ENCODE data around the gene FAT1.

FAT1 gene

GRCh38 chr4:186650401-186651180, 73.1 kb downstream of the FAT1 start:
- DNase-seq = no peak
- no peak overlapping the region for H3K27ac ChIP-seq (ENCODE audit: insufficient read depth in 1 of 2, low read depth in 1 of 2, low read length in 2 of 2, poor library complexity in 1 of 2, severe bottlenecking in 2 of 2)
- H3K36me3 ChIP-seq (ENCODE audit: control insufficient read depth in 4 of 4, insufficient read depth in 4 of 4, low read length in 3 of 4) = no peaks in the 10 kb centered on the region
- H3K9me3 ChIP-seq (ENCODE audit: control extremely low read depth in 1 of 5, control insufficient read depth in 4 of 5, insufficient read depth in 2 of 5, low read depth in 1 of 5, low read length in 4 of 5) = peaks cover 0 to 2% (median 0%) of the 10 kb centered on the region in 5 experiments
- ChIA-PET CTCF (no interaction called here), POLR2A (no interaction called here)
- H3K4me3 ChIP-seq (ENCODE audit: control insufficient read depth in 1 of 7, extremely low read depth in 1 of 7, insufficient read depth in 4 of 7, low read depth in 2 of 7, low read length in 6 of 7) = no peak overlapping the region
- no CpG with 5 or more reads among the region's 3 CpGs for WGBS (ENCODE audit: insufficient coverage)
- H3K4me1 ChIP-seq (ENCODE audit: control extremely low read depth in 1 of 4, control insufficient read depth in 4 of 4, insufficient read depth in 4 of 4, low read length in 3 of 4) = no peaks in the 10 kb centered on the region
- peaks cover 0 to 2% (median 0%) of the 10 kb centered on the region in 5 experiments for H3K27me3 ChIP-seq (replicated peaks in 2 of 5; ENCODE audit: control insufficient read depth in 4 of 5, insufficient read depth in 5 of 5, low read length in 4 of 5)

DNA sequence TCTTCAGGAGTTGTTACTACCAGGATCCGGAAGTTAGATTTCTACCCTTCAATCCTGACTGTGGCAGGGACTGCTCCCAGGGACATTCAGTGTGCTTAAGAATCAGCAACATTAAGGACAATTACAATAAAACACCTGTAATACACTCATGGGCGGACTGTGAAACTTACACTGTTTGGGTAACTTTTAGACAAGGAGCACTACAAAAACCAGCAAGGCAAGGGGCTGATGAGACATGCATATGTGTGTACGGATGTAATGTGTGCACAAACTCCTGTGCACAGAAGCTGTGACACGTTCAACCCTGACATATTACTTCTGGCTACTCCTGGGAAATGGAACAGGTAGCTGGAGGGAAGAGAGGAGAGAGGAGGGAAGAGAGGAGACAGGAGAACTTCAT, 75.8 kb downstream of the FAT1 start:
- peaks cover 0 to 2% (median 0%) of the 10 kb centered on the region in 5 experiments for H3K27me3 ChIP-seq (replicated peaks in 2 of 5; ENCODE audit: control insufficient read depth in 4 of 5, insufficient read depth in 5 of 5, low read length in 4 of 5)
- H3K9me3 ChIP-seq (ENCODE audit: control extremely low read depth in 1 of 5, control insufficient read depth in 4 of 5, insufficient read depth in 2 of 5, low read depth in 1 of 5, low read length in 4 of 5) = peaks cover 0 to 2% (median 0%) of the 10 kb centered on the region in 5 experiments
- no peak overlapping the region for H3K4me3 ChIP-seq (ENCODE audit: control insufficient read depth in 1 of 7, extremely low read depth in 1 of 7, insufficient read depth in 4 of 7, low read depth in 2 of 7, low read length in 6 of 7)
- POLR2A ChIA-PET = no interaction called here
- H3K36me3 ChIP-seq (ENCODE audit: control insufficient read depth in 4 of 4, insufficient read depth in 4 of 4, low read length in 3 of 4) = no peaks in the 10 kb centered on the region
- H3K4me1 ChIP-seq (ENCODE audit: control extremely low read depth in 1 of 4, control insufficient read depth in 4 of 4, insufficient read depth in 4 of 4, low read length in 3 of 4) = no peaks in the 10 kb centered on the region
- WGBS (ENCODE audit: insufficient coverage) = 100% methylated on average over 2 of the region's 4 CpGs
- H3K27ac ChIP-seq (ENCODE audit: insufficient read depth in 1 of 2, low read depth in 1 of 2, low read length in 2 of 2, poor library complexity in 1 of 2, severe bottlenecking in 2 of 2) = no peak overlapping the region
- CTCF ChIA-PET = no interaction called here
- no peak for DNase-seq

DNA sequence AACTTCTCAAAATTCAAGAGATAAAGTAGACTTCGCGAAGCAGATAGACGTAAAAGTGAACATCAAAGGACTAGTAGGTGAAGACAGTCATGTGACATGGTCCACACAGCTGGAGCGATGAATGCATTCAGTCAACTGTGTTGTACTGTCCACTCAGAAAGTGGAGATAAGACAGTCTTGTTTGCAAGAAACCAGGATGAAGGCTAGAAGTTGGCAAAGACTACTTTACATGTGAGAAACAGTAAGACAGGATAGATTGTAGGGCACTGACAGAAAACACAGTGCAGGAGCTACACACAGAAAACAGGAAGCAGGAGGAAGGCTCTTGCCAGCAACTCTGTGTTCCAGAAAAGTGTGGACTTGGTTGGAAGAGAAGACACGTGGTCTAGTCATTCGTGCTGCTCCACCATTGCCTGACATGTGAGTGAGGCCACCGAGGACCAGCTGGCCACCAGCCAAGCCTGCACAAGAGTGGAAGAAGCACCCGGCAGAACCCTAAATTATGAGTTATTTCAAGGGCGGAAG, 78.9 kb downstream of the FAT1 start:
- Histone ChIP-seq H3K27me3 (replicated peaks in 2 of 5; ENCODE audit: control insufficient read depth in 4 of 5, insufficient read depth in 5 of 5, low read length in 4 of 5) (no peaks in the 10 kb centered on the region), H3K27ac (ENCODE audit: insufficient read depth in 1 of 2, low read depth in 1 of 2, low read length in 2 of 2, poor library complexity in 1 of 2, severe bottlenecking in 2 of 2) (no peak overlapping the region), H3K4me3 (ENCODE audit: control insufficient read depth in 1 of 7, extremely low read depth in 1 of 7, insufficient read depth in 4 of 7, low read depth in 2 of 7, low read length in 6 of 7) (no peak overlapping the region), H3K4me1 (ENCODE audit: control extremely low read depth in 1 of 4, control insufficient read depth in 4 of 4, insufficient read depth in 4 of 4, low read length in 3 of 4) (no peaks in the 10 kb centered on the region), H3K36me3 (ENCODE audit: control insufficient read depth in 4 of 4, insufficient read depth in 4 of 4, low read length in 3 of 4) (no peaks in the 10 kb centered on the region), H3K9me3 (ENCODE audit: control extremely low read depth in 1 of 5, control insufficient read depth in 4 of 5, insufficient read depth in 2 of 5, low read depth in 1 of 5, low read length in 4 of 5) (no peaks in the 10 kb centered on the region)
- 90% methylated on average over 8 of the region's 9 CpGs for WGBS (ENCODE audit: insufficient coverage)
- POLR2A ChIA-PET = no interaction called here
- CTCF ChIA-PET = no interaction called here
- no peak for DNase-seq

DNA sequence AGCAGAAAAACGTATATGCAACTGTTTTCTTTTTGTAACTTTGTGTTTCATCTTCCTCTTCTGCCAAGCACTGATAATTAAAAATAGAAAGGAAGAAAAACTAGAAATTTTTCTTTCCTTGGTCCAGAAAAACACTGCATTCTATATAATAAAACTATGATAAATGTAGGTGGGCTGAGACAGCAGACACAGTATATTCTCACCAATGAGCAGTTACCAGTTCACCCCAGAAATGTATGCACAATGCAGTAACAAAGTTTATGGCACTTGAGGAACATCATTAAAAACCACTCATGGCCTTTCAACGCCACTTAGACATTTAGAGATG, 79.4 kb downstream of the FAT1 start:
- Histone ChIP-seq H3K27ac (ENCODE audit: insufficient read depth in 1 of 2, low read depth in 1 of 2, low read length in 2 of 2, poor library complexity in 1 of 2, severe bottlenecking in 2 of 2) (no peak overlapping the region), H3K9me3 (ENCODE audit: control extremely low read depth in 1 of 5, control insufficient read depth in 4 of 5, insufficient read depth in 2 of 5, low read depth in 1 of 5, low read length in 4 of 5) (no peaks in the 10 kb centered on the region), H3K4me1 (ENCODE audit: control extremely low read depth in 1 of 4, control insufficient read depth in 4 of 4, insufficient read depth in 4 of 4, low read length in 3 of 4) (no peaks in the 10 kb centered on the region), H3K27me3 (replicated peaks in 2 of 5; ENCODE audit: control insufficient read depth in 4 of 5, insufficient read depth in 5 of 5, low read length in 4 of 5) (no peaks in the 10 kb centered on the region), H3K4me3 (ENCODE audit: control insufficient read depth in 1 of 7, extremely low read depth in 1 of 7, insufficient read depth in 4 of 7, low read depth in 2 of 7, low read length in 6 of 7) (no peak overlapping the region), H3K36me3 (ENCODE audit: control insufficient read depth in 4 of 4, insufficient read depth in 4 of 4, low read length in 3 of 4) (no peaks in the 10 kb centered on the region)
- no peak for DNase-seq
- CTCF ChIA-PET = no interaction called here
- POLR2A ChIA-PET = no interaction called here
- WGBS (ENCODE audit: insufficient coverage) = no CpG with 5 or more reads among the region's 2 CpGs

DNA sequence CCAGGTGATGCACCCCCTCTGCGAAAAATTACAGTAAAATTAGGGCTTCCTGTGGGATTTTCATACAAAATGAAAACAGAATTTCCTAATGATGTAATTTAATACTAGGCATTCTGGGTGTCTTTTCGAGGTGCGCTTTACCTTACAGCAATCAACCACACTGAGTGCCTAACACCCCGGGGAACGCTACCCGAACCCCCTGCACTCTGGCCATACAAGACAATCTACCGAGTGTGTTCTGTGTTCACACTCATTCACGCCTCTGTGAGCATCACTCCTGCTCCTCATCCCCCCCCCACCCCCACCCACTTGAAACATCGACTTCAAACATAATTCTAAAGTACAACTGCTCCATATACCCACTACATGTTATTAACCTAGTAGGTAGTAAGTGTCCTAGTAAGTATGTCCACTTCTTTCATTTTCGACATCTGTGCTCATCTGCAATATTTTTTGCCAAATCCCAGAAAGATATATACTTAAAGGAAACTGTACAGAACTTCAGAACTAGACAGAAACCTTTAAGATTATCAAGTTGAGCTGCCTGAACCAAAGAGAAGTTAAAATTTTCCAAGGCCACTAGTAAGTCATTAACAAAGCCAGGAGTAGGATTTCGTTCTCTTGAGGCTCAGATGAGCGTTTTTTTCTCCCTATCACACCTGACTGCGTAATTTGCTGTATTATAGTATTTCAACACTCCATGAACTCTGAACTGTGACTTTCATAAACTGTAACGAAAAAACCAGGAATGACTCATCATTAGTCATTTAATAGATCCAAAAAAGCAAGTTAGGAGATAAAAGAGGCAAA, 80.0 kb downstream of the FAT1 start:
- 94% methylated on average over 6 of the region's 14 CpGs for WGBS (ENCODE audit: insufficient coverage)
- no peak overlapping the region for H3K4me3 ChIP-seq (ENCODE audit: control insufficient read depth in 1 of 7, extremely low read depth in 1 of 7, insufficient read depth in 4 of 7, low read depth in 2 of 7, low read length in 6 of 7)
- no peaks in the 10 kb centered on the region for H3K27me3 ChIP-seq (replicated peaks in 2 of 5; ENCODE audit: control insufficient read depth in 4 of 5, insufficient read depth in 5 of 5, low read length in 4 of 5)
- no peak overlapping the region for H3K27ac ChIP-seq (ENCODE audit: insufficient read depth in 1 of 2, low read depth in 1 of 2, low read length in 2 of 2, poor library complexity in 1 of 2, severe bottlenecking in 2 of 2)
- no peaks in the 10 kb centered on the region for H3K9me3 ChIP-seq (ENCODE audit: control extremely low read depth in 1 of 5, control insufficient read depth in 4 of 5, insufficient read depth in 2 of 5, low read depth in 1 of 5, low read length in 4 of 5)
- CTCF ChIA-PET = no interaction called here
- no peak for DNase-seq
- H3K36me3 ChIP-seq (ENCODE audit: control insufficient read depth in 4 of 4, insufficient read depth in 4 of 4, low read length in 3 of 4) = no peaks in the 10 kb centered on the region
- H3K4me1 ChIP-seq (ENCODE audit: control extremely low read depth in 1 of 4, control insufficient read depth in 4 of 4, insufficient read depth in 4 of 4, low read length in 3 of 4) = no peaks in the 10 kb centered on the region
- POLR2A ChIA-PET = no interaction called here

DNA sequence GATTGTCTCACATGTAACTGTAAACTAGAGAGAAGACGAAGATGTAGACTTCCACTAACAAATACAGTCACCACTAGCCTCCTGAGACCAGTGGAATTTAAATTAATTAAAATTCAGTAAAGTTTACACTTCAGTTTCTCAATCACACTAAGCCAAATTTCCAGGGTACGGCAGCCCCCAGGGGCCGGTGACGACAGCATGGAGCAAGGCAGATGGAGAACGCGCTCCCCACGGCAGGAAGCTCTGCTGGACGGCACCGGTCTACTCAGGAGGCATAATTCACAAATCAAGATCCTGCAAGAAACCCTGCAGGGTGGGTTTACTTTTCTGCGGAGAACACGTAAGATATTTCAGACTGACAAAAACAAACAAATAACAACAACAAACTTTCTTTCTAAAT, 80.7 kb downstream of the FAT1 start:
- Histone ChIP-seq H3K4me3 (ENCODE audit: control insufficient read depth in 1 of 7, extremely low read depth in 1 of 7, insufficient read depth in 4 of 7, low read depth in 2 of 7, low read length in 6 of 7) (no peak overlapping the region), H3K36me3 (ENCODE audit: control insufficient read depth in 4 of 4, insufficient read depth in 4 of 4, low read length in 3 of 4) (no peaks in the 10 kb centered on the region), H3K27ac (ENCODE audit: insufficient read depth in 1 of 2, low read depth in 1 of 2, low read length in 2 of 2, poor library complexity in 1 of 2, severe bottlenecking in 2 of 2) (no peak overlapping the region), H3K9me3 (ENCODE audit: control extremely low read depth in 1 of 5, control insufficient read depth in 4 of 5, insufficient read depth in 2 of 5, low read depth in 1 of 5, low read length in 4 of 5) (no peaks in the 10 kb centered on the region), H3K4me1 (ENCODE audit: control extremely low read depth in 1 of 4, control insufficient read depth in 4 of 4, insufficient read depth in 4 of 4, low read length in 3 of 4) (no peaks in the 10 kb centered on the region), H3K27me3 (replicated peaks in 2 of 5; ENCODE audit: control insufficient read depth in 4 of 5, insufficient read depth in 5 of 5, low read length in 4 of 5) (no peaks in the 10 kb centered on the region)
- ChIA-PET CTCF (no interaction called here), POLR2A (no interaction called here)
- DNase-seq = no peak
- 74% methylated on average over 8 of the region's 11 CpGs for WGBS (ENCODE audit: insufficient coverage)

- no peaks in the 10 kb centered on the region for H3K4me1 ChIP-seq (ENCODE audit: control extremely low read depth in 1 of 4, control insufficient read depth in 4 of 4, insufficient read depth in 4 of 4, low read length in 3 of 4)
- no peak overlapping the region for H3K27ac ChIP-seq (ENCODE audit: insufficient read depth in 1 of 2, low read depth in 1 of 2, low read length in 2 of 2, poor library complexity in 1 of 2, severe bottlenecking in 2 of 2)
- H3K9me3 ChIP-seq (ENCODE audit: control extremely low read depth in 1 of 5, control insufficient read depth in 4 of 5, insufficient read depth in 2 of 5, low read depth in 1 of 5, low read length in 4 of 5) = no peaks in the 10 kb centered on the region
- H3K36me3 ChIP-seq (ENCODE audit: control insufficient read depth in 4 of 4, insufficient read depth in 4 of 4, low read length in 3 of 4) = no peaks in the 10 kb centered on the region
- DNase-seq = no peak
- ChIA-PET CTCF (no interaction called here), POLR2A (no interaction called here)
- H3K27me3 ChIP-seq (replicated peaks in 2 of 5; ENCODE audit: control insufficient read depth in 4 of 5, insufficient read depth in 5 of 5, low read length in 4 of 5) = no peaks in the 10 kb centered on the region
- 96% methylated on average over 15 of the region's 15 CpGs for WGBS (ENCODE audit: insufficient coverage)
- H3K4me3 ChIP-seq (ENCODE audit: control insufficient read depth in 1 of 7, extremely low read depth in 1 of 7, insufficient read depth in 4 of 7, low read depth in 2 of 7, low read length in 6 of 7) = no peak overlapping the region
These were observed 81.1 kb downstream of the FAT1 start for GRCh38 chr4:186642530-186642929.
